K562 (cell line): ENCODE results near the gene NRSN2. TPM values are rescaled to one million over a fixed set of nuclear protein-coding genes. Genes with fewer than 3 reads are reported as not detected.

Source experiments
- ARID2 ChIP-seq: fragments of 450-650 bp; IDR thresholded peaks from 2 replicates; pipeline ENCODE4 v1.6.1; 2017; ENCODE audit warnings: antibody characterized with exemption, mild to moderate bottlenecking
- CHD4 ChIP-seq: fragments of 200-600 bp; sonication (generic); IDR thresholded peaks from 3 replicates; pipeline ENCODE4 v1.6.1; 2012; ENCODE audit warnings: low read depth, mild to moderate bottlenecking, mixed read lengths, low read length, inconsistent platforms; ENCODE audit not compliant: insufficient read depth, insufficient replicate concordance, poor library complexity, severe bottlenecking
- DIDO1 ChIP-seq: fragments of 450-650 bp; IDR thresholded peaks from 2 replicates; pipeline ENCODE4 v1.6.1; 2016; ENCODE audit warnings: low read depth, missing biosample characterization, missing genetic modification characterization
- ERF ChIP-seq: fragments of 450-650 bp; formaldehyde crosslinking; IDR thresholded peaks from 2 replicates; pipeline ENCODE4 v1.4.0; 2020; ENCODE audit warnings: mild to moderate bottlenecking, mixed read lengths
- HNRNPH1 ChIP-seq: fragments of 200-400 bp; formaldehyde crosslinking; optimal IDR thresholded peaks from 2 replicates; pipeline ENCODE3; 2017; ENCODE audit warnings: low read depth, mild to moderate bottlenecking, low read length, moderate library complexity
- JUN ChIP-seq, 2 experiments: sonication (generic) in 1 of 2; formaldehyde crosslinking in 1 of 2; IDR thresholded peaks; 2 replicates each; pipeline versions ENCODE4 v1.6.1 to v1.8.0; 2012 to 2022; ENCODE audit warnings: borderline replicate concordance in 2 of 2, mild to moderate bottlenecking in 2 of 2, improper control_type of control experiment in 1 of 2, low read depth in 1 of 2, low read length in 1 of 2, missing genetic modification reagents in 1 of 2
- MCM5 ChIP-seq: fragments of 450-650 bp; IDR thresholded peaks from 2 replicates; pipeline ENCODE4 v1.6.1; 2016; ENCODE audit warnings: low read depth
- MEF2D ChIP-seq: conservative IDR thresholded peaks from 2 replicates; pipeline ENCODE4 v1.6.1; 2016; ENCODE audit warnings: low read depth, missing genetic modification characterization, missing compliant biosample characterization
- MTA3 ChIP-seq: fragments of 450-650 bp; formaldehyde crosslinking; IDR thresholded peaks from 2 replicates; pipeline ENCODE4 v1.6.1; 2017; ENCODE audit warnings: mild to moderate bottlenecking, borderline replicate concordance
- MXI1 ChIP-seq: IDR thresholded peaks from 2 replicates; pipeline ENCODE4 v1.6.1; 2011; ENCODE audit warnings: low read depth, mild to moderate bottlenecking, improper control_type of control experiment, low read length
- NELFE ChIP-seq: IDR thresholded peaks from 2 replicates; pipeline ENCODE4 v1.6.1; 2011; ENCODE audit warnings: mild to moderate bottlenecking; ENCODE audit not compliant: insufficient read depth, insufficient read length
- NEUROD1 ChIP-seq: fragments of 150-350 bp; IDR thresholded peaks from 2 replicates; pipeline ENCODE4 v1.6.1; 2014; ENCODE audit warnings: borderline replicate concordance, low read length, low read depth; ENCODE audit not compliant: partially characterized antibody
- PTTG1 ChIP-seq: fragments of 450-650 bp; IDR thresholded peaks from 2 replicates; pipeline ENCODE4 v1.6.1; 2016; ENCODE audit warnings: low read depth, mild to moderate bottlenecking, missing genetic modification characterization, missing compliant biosample characterization
- TGIF2 ChIP-seq: sonication (generic); formaldehyde crosslinking; IDR thresholded peaks from 2 replicates; pipeline ENCODE4 v1.8.1; 2022; ENCODE audit warnings: mild to moderate bottlenecking, missing genetic modification reagents, moderate library complexity
- ZKSCAN3 ChIP-seq: fragments of 250-450 bp; sonication (Bioruptor Pico); IDR thresholded peaks from 2 replicates; pipeline ENCODE4 v1.4.0; 2020
- ZNF184 ChIP-seq: sonication (generic); formaldehyde crosslinking; IDR thresholded peaks from 2 replicates; pipeline ENCODE4 v1.5.0; 2020; ENCODE audit warnings: missing genetic modification reagents
- ZNF24 ChIP-seq: fragments of 450-650 bp; IDR thresholded peaks from 2 replicates; pipeline ENCODE4 v1.6.1; 2016
- ZNF347 ChIP-seq: fragments of 450-650 bp; formaldehyde crosslinking; IDR thresholded peaks from 2 replicates; pipeline ENCODE4 v1.4.0; 2020; ENCODE audit warnings: low read depth, mild to moderate bottlenecking, moderate library complexity
- ZNF764 ChIP-seq: fragments of 250-450 bp; sonication (Bioruptor Pico); IDR thresholded peaks from 2 replicates; pipeline ENCODE4 v1.4.0; 2020; ENCODE audit warnings: low read depth, mild to moderate bottlenecking, moderate library complexity
- polyA plus RNA-seq, 8 experiments: library from polyadenylated mRNA; depleted of rRNA in 4 of 8; stranded (reverse) in 5 of 8; unstranded in 3 of 8; fragments of >200 nt; fragmentation: Nextera tagmentation in 2 of 8; fragmentation: Illumina TruSeq in 1 of 8; extraction: Ambion mirVana in 2 of 8; extraction: Trizol in 1 of 8; gene quantifications; 2 replicates each; pipeline versions ENCODE4 v1.2.1 to v1.2.3, GENCODE V29; 2011 to 2014; ENCODE audit warnings: inconsistent platforms in 1 of 8, missing spikeins in 1 of 8
- total RNA-seq, 7 experiments: library from RNA; depleted of rRNA in 6 of 7; stranded (reverse); fragments of >200 nt in 6 of 7; fragmentation: Illumina TruSeq in 2 of 7; extraction: Trizol in 2 of 7; gene quantifications; 2 replicates each; pipeline versions ENCODE4 v1.2.1 to v1.2.3, GENCODE V29; 2011 to 2021; ENCODE audit warnings: low replicate concordance in 1 of 7
- TF ChIP-seq, protein P1 (sequence below), 2 experiments: fragments of 450-650 bp in 1 of 2; sonication (generic) in 1 of 2; formaldehyde crosslinking in 1 of 2; IDR thresholded peaks; 2 replicates each; pipeline versions ENCODE4 v1.7.1 to v1.9.0; 2016 to 2022; ENCODE audit warnings: inconsistent platforms in 1 of 2, mild to moderate bottlenecking in 1 of 2, missing genetic modification reagents in 1 of 2

The NRSN2 gene
- total and polyA plus RNA-seq, 9 of the 15 experiments (the other 6 are each of a cell fraction or from before 2014, with no cell fraction given), result 7.5 to 29.7 (median 11.1) TPM

DNA sequence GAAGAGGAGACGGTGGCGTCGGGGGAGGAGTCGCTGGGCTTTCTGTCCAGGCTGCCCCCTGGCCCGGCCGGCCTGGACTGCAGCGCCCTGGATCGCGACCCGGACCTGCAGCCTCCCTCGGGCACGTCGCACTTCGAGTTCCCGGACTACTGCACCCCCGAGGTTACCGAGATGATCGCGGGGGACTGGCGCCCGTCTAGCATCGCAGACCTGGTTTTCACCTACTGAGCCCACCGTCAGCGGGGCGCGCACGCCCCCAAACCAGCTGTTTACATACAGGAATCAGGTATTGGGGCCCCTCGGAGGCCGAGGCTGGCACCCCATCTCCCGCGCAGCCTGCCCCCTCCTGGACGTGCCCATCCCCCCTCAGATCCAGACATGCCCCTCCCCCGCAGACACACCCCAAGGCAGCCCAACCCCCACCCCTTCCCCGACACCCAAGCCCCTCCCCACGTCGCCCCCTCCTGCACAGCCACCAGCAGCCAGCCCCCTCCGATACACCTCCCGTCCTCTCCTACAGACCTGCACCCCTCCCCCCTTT lies 20.2 kb upstream of the NRSN2 start (continued):
- TF ChIP-seq CHD4, result no peak
- TF ChIP-seq ZNF24, result no peak
- TF ChIP-seq DIDO1 (tag), result no peak
- no peak for TF ChIP-seq ZNF347
- TF ChIP-seq ZNF764 (CRISPR knock-in tag), result no peak
- TF ChIP-seq MXI1, result no peak
- no peak for TF ChIP-seq ERF (CRISPR knock-in tag)
- no peak for TF ChIP-seq MEF2D
- TF ChIP-seq ARID2, result no peak
- TF ChIP-seq MCM5, result no peak
- no peak for TF ChIP-seq NEUROD1
- no peak for TF ChIP-seq TGIF2
- no peak for TF ChIP-seq ZKSCAN3 (CRISPR knock-in tag)
- TF ChIP-seq MTA3, result peak; percentile 4; the same call in 1 of the 2 replicates
- TF ChIP-seq PTTG1 (tag), result no peak
- no peak for TF ChIP-seq ZNF184
- TF ChIP-seq NELFE, result no peak
- TF ChIP-seq HNRNPH1, result no peak
- TF ChIP-seq, protein P1, sequence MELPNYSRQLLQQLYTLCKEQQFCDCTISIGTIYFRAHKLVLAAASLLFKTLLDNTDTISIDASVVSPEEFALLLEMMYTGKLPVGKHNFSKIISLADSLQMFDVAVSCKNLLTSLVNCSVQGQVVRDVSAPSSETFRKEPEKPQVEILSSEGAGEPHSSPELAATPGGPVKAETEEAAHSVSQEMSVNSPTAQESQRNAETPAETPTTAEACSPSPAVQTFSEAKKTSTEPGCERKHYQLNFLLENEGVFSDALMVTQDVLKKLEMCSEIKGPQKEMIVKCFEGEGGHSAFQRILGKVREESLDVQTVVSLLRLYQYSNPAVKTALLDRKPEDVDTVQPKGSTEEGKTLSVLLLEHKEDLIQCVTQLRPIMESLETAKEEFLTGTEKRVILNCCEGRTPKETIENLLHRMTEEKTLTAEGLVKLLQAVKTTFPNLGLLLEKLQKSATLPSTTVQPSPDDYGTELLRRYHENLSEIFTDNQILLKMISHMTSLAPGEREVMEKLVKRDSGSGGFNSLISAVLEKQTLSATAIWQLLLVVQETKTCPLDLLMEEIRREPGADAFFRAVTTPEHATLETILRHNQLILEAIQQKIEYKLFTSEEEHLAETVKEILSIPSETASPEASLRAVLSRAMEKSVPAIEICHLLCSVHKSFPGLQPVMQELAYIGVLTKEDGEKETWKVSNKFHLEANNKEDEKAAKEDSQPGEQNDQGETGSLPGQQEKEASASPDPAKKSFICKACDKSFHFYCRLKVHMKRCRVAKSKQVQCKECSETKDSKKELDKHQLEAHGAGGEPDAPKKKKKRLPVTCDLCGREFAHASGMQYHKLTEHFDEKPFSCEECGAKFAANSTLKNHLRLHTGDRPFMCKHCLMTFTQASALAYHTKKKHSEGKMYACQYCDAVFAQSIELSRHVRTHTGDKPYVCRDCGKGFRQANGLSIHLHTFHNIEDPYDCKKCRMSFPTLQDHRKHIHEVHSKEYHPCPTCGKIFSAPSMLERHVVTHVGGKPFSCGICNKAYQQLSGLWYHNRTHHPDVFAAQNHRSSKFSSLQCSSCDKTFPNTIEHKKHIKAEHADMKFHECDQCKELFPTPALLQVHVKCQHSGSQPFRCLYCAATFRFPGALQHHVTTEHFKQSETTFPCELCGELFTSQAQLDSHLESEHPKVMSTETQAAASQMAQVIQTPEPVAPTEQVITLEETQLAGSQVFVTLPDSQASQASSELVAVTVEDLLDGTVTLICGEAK (IDR thresholded peaks at IDR 0.05), result no peak
- TF ChIP-seq, protein P1 (CRISPR knock-in tag; IDR thresholded peaks at IDR 0.05), result no peak
- no peak for TF ChIP-seq JUN (IDR thresholded peaks at IDR 0.05; ENCODE audit: borderline replicate concordance, low read depth, low read length)
- no peak for TF ChIP-seq JUN (CRISPR knock-in tag; IDR thresholded peaks at IDR 0.05; ENCODE audit: borderline replicate concordance)
